ENCODE data around the gene DRD3.

GRCh38 chr3:114226313-114226712, 47.5 kb upstream of the DRD3 start:
- no peak for TF ChIP-seq CTCF (conservative IDR thresholded peaks at IDR 0.05)
- no peak for TF ChIP-seq ZFX (IDR thresholded peaks at IDR 0.05)
